Activated CD4-positive, alpha-beta T cell treated with anti-CD3 and anti-CD28 coated beads for 36 hours (primary cell): ENCODE measurements around the gene FNDC5. TPM values are rescaled to one million over a fixed set of nuclear protein-coding genes. Genes with fewer than 3 reads are reported as not detected.

ENCODE experiments used
- ATAC-seq: fragments of 200-7000 bp; cut with Tn5 transposase; one replicate; pipeline ENCODE4 v1.10.0; 2021; ENCODE audit warnings: mild to moderate bottlenecking, moderate library complexity
- CTCF ChIA-PET: fragments of 350-600 bp; sonication (Branson Sonifier 250); formaldehyde crosslinking; loops from one replicate; lab custom pipeline; 2021; ENCODE audit warnings: antibody characterized with exemption; lab: Charles Lee
- POLR2A ChIA-PET: fragments of 350-600 bp; sonication (Branson Sonifier 250); formaldehyde crosslinking; loops from one replicate; lab custom pipeline; 2021; ENCODE audit warnings: antibody characterized with exemption, inconsistent platforms; lab: Charles Lee
- DNase-seq: peaks from one replicate; pipeline ENCODE4 v3.0.0-alpha.2; 2020
- H3K27ac Mint-ChIP-seq: one replicate; pipeline ENCODE4 v1.8.0; 2021; ENCODE audit warnings: mixed read lengths
- H3K27me3 Mint-ChIP-seq: one replicate; pipeline ENCODE4 v1.8.0; 2021; ENCODE audit warnings: mixed read lengths
- H3K36me3 Mint-ChIP-seq: one replicate; pipeline ENCODE4 v1.8.0; 2021; ENCODE audit warnings: low read depth, mixed read lengths
- H3K4me1 Mint-ChIP-seq: one replicate; pipeline ENCODE4 v1.8.0; 2021; ENCODE audit warnings: mixed read lengths
- H3K4me3 Mint-ChIP-seq: one replicate; pipeline ENCODE4 v1.8.0; 2021; ENCODE audit warnings: mild to moderate bottlenecking, moderate library complexity, mixed read lengths
- H3K9me3 Mint-ChIP-seq: one replicate; pipeline ENCODE4 v1.8.0; 2021; ENCODE audit warnings: low read depth, mixed read lengths
- intact Hi-C, 2 experiments: fragments of 100-400 bp; cut with DNase I in 1 of 2; cut with micrococcal nuclease in 1 of 2; formaldehyde crosslinking; loops; one replicate each; pipeline versions ENCODE4 v1.14.2 to v1.15.1; 2022 to 2024; cut with DNase I, micrococcal nuclease
- total RNA-seq, 2 experiments: library from RNA; stranded (reverse); gene quantifications; one replicate each; pipeline ENCODE4 v1.2.3, GENCODE V29; 2021

The FNDC5 gene
- total RNA-seq, 2 experiments from 2014 or later, result not detected

DNA sequence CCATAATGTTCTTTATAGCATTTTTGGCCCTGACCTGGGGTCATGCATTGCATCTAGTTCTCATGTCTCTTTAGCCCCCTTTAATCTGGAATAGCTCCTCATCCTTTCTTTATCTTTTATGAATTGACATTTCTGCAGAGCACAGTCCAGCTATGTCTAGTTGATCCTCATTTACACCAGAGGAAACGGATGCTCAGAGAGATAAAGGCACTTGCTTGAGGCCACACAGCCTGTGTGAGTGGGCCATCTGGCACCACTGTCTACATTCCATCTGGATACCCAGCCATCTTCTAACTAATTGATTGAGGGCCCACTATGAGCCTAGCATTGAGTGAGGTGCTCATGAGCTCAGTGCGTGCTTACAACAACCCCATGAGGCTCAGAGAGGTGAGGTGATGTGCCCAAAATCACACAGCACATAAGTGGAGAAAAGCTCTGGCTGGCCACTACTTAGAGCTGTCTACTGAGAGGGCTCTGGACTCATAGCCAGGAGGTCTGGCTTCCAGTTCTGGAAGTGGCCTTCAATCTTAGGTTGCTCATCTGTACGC is 19.1 kb upstream of the FNDC5 start:
- peaks cover 57% of the 10 kb centered on the region for H3K27me3 Mint-ChIP-seq
- no peaks in the 10 kb centered on the region for H3K9me3 Mint-ChIP-seq
- H3K4me1 Mint-ChIP-seq, result peaks cover 3% of the 10 kb centered on the region
- H3K36me3 Mint-ChIP-seq, result no peaks in the 10 kb centered on the region
- ChIA-PET CTCF (interaction anchor here (0.6 to 5.4 kb wide), 4 partner anchors 14 to 1709 kb away, joined by 3 to 33 read pairs (median 4); no protein-coding TSS in a partner anchor), POLR2A (no interaction called here)
- H3K27ac Mint-ChIP-seq, result no peak overlapping the region
- no peak for ATAC-seq
- H3K4me3 Mint-ChIP-seq, result no peak overlapping the region
- intact Hi-C loops, result loop anchor here in 1 of 2 experiments (5.0 kb wide), 1 partner anchor 37 kb away; no protein-coding TSS in a partner anchor
- no peak for DNase-seq

DNA sequence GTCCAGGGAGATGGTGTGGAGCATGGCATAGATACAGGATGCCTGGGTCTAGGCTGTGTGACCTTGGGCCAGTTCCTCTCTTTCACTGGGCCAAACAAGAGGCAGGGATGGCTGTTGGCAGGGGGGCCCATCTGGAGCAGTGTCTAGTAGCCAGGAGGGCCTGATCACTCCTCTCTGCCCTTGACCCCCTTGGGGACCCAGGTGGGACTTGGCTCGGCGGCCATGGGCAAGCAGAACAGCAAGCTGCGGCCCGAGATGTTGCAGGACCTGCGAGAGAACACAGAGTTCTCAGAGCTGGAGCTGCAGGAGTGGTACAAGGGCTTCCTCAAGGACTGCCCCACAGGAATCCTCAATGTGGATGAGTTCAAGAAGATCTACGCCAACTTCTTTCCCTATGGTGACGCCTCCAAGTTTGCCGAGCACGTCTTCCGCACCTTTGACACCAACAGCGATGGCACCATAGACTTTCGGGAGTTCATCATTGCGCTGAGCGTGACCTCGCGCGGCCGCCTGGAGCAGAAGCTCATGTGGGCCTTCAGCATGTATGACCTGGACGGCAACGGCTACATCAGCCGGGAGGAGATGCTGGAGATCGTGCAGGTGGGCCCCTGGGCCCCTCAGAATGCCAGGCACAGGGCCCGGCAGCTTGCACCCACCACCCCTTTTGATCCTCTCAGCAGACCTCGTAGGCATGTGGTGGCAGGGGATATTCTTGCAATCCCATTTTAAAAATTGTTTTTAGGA is 18.1 kb upstream of the FNDC5 start:
- no peaks in the 10 kb centered on the region for H3K36me3 Mint-ChIP-seq

DNA sequence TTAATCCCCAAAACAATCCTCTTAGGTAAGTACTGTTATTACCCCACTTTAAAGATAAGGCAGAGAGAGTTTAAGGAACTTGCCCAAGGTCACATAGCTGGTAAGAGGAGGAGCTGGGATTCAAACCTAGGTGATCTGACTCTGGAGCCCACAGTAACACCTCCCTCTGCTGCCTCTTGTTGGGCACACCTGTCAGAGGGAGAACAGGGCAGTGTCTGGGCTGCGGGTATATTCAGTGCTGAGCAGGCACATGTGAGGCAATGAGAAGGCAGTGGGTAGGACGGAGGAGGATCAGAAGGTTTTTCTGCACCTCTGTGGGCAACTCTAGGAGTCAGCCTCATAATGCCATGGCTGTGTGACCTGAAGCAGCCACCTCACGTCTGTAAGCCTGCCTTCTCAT is 17.4 kb upstream of the FNDC5 start:
- ATAC-seq, result no peak
- no peaks in the 10 kb centered on the region for H3K9me3 Mint-ChIP-seq

More for the DNA sequence above, 18.1 kb upstream of the FNDC5 start:
- Mint-ChIP-seq H3K4me1 (peaks cover 3% of the 10 kb centered on the region), H3K4me3 (no peak overlapping the region), H3K27ac (no peak overlapping the region), H3K9me3 (no peaks in the 10 kb centered on the region), H3K27me3 (peaks cover 62% of the 10 kb centered on the region)
- DNase-seq, result no peak
- POLR2A ChIA-PET, result no interaction called here
- no peak for ATAC-seq
- intact Hi-C loops, result loop anchor here in 1 of 2 experiments (5.0 kb wide), 1 partner anchor 38 kb away; no protein-coding TSS in a partner anchor
- CTCF ChIA-PET, result interaction anchor here (0.6 to 5.4 kb wide), 4 partner anchors 13 to 109 kb away, joined by 3 to 33 read pairs (median 3); no protein-coding TSS in a partner anchor

DNA sequence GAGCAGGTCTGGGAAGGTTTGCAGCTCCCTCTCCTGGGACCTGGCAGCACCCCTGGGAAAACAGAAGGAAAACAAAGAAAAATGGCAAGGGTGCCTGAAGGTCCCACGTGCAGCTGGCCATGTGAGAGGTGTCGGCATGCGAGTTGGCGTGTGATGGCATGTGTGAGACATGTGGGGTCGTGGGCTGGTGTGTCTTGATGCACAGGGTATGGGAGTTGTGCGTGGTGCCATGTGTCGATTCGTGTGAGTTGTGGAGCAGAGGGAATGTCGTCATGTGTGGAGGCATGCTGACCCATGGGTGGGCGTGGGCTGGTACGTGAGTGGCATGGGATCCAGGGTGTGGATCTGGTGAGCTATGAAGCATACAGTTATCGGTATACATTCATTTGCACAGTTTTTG is 16.9 kb upstream of the FNDC5 start:
- POLR2A ChIA-PET, result no interaction called here
- no peak overlapping the region for H3K4me3 Mint-ChIP-seq
- H3K27me3 Mint-ChIP-seq, result peaks cover 62% of the 10 kb centered on the region
- intact Hi-C loops, result loop anchor here in 1 of 2 experiments (5.0 kb wide), 1 partner anchor 40 kb away; no protein-coding TSS in a partner anchor
- ATAC-seq (no peak), DNase-seq (no peak)
- H3K9me3 Mint-ChIP-seq, result no peaks in the 10 kb centered on the region
- CTCF ChIA-PET, result interaction anchor here (1.2 to 3.3 kb wide), 3 partner anchors 11 to 108 kb away, joined by 3 to 11 read pairs (median 10); no protein-coding TSS in a partner anchor
- peaks cover 2% of the 10 kb centered on the region for H3K4me1 Mint-ChIP-seq
- no peak overlapping the region for H3K27ac Mint-ChIP-seq
- H3K36me3 Mint-ChIP-seq, result no peaks in the 10 kb centered on the region

More for the DNA sequence above, 17.4 kb upstream of the FNDC5 start:
- POLR2A ChIA-PET, result no interaction called here
- intact Hi-C loops, result loop anchor here in 1 of 2 experiments (5.0 kb wide), 1 partner anchor 39 kb away; no protein-coding TSS in a partner anchor
- Mint-ChIP-seq H3K36me3 (no peaks in the 10 kb centered on the region), H3K27ac (no peak overlapping the region), H3K4me3 (no peak overlapping the region), H3K27me3 (peaks cover 64% of the 10 kb centered on the region), H3K4me1 (peaks cover 3% of the 10 kb centered on the region)
- CTCF ChIA-PET, result interaction anchor here (1.2 kb wide), 1 partner anchor 109 kb away, joined by 3 read pairs; no protein-coding TSS in a partner anchor
- no peak for DNase-seq

DNA sequence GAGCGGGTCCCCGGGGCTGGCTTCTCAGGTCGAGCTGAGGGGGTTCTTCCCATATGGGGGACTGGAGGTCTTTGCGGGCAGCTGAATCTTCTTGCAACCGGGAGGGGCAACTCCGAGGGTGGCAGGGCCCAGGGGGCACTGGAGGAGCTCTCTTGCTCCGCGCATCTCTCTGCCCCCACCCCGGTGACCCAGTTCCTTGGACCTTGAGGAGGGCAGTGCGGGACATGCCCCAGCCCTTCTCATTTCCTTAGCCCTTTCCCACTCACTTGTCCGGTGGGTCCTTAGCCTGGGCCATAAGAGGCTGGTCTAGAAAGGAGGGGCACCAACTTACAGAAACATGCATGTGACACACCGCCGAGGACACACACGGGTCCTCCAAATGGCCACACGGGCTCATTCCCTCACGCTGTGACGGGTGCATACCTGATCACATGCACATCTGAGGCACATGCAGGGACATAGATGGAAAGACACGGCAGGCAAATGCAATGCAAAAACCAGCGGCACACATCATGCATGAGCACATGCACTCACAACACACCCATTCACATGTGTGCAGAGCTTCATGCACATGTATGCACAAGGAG is 16.2 kb upstream of the FNDC5 start:
- no peak for DNase-seq
- POLR2A ChIA-PET, result no interaction called here
- no peak for ATAC-seq
- CTCF ChIA-PET, result interaction anchor here (0.5 to 3.3 kb wide), 5 partner anchors 11 to 50 kb away, joined by 3 to 11 read pairs (median 4); no protein-coding TSS in a partner anchor
- Mint-ChIP-seq H3K27me3 (peaks cover 55% of the 10 kb centered on the region), H3K9me3 (no peaks in the 10 kb centered on the region), H3K4me3 (no peak overlapping the region), H3K36me3 (no peaks in the 10 kb centered on the region), H3K27ac (no peak overlapping the region), H3K4me1 (no peaks in the 10 kb centered on the region)
- intact Hi-C loops, result loop anchor here in 1 of 2 experiments (5.0 kb wide), 1 partner anchor 40 kb away; no protein-coding TSS in a partner anchor

DNA sequence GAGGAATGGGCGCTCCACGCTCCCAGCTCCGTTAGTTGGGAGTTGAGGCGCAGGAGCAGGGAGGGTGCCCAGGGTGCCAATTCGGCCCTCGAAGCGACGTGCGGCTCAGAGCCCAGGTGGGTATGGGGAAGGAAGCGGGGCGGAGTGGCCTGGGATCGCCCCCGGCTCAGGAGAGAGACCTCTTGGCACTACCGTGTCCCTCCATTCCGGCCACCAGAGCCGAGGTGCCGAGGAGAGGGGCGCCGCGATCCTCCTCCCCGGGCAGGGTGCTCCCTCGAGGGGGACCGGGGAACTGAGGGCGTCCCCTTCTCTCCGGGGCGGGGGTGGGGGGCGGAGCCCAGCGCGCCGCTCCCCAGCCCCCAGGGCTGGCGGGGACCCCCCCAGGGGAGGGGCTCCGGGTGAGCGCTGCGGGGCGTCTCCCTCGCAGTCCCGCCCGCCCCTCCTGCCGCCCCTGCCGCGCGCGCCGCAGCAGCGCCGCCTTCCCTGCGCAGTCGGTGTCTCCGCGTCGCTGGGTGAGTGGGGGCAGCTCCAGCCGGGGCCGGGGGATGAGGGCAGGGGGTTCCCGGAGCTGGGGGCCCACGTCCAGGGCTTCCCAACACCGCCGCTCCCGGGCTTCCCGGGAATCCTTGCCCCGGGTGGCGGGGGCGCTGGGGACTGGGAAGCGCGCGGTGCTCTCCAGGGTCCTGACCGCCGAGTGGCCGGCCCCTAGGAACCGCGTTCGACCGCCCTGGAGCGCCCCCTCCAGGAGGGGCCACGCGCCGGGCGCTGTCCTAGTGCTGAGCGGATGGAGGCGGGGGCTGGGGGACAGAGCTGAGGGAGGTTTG is 15.5 kb upstream of the FNDC5 start, which contains the start of gene HPCA:
Gene HPCA (plus strand): TSS at position 488 of the 824 bp plus-strand sequence. CDS start 2,408 bp downstream, outside the sequence.
- H3K4me3 Mint-ChIP-seq, result no peak within 1 kb of the TSS
- no peaks in the 10 kb centered on the region for H3K9me3 Mint-ChIP-seq
- H3K27ac Mint-ChIP-seq, result no peak within 1 kb of the TSS
- peaks cover 48% of the 10 kb centered on the region for H3K27me3 Mint-ChIP-seq
- intact Hi-C loops, result loop anchor here in 1 of 2 experiments (5.0 kb wide), 1 partner anchor 41 kb away; no protein-coding TSS in a partner anchor
- DNase-seq (peak; percentile 76), ATAC-seq (peak; percentile 83)
- H3K36me3 Mint-ChIP-seq, result no peaks in the 10 kb centered on the region
- ChIA-PET POLR2A (no interaction called here), CTCF (interaction anchor here (0.7 to 3.3 kb wide), 5 partner anchors 9 to 40 kb away, joined by 3 to 11 read pairs (median 4); no protein-coding TSS in a partner anchor)
- no peaks in the 10 kb centered on the region for H3K4me1 Mint-ChIP-seq

DNA sequence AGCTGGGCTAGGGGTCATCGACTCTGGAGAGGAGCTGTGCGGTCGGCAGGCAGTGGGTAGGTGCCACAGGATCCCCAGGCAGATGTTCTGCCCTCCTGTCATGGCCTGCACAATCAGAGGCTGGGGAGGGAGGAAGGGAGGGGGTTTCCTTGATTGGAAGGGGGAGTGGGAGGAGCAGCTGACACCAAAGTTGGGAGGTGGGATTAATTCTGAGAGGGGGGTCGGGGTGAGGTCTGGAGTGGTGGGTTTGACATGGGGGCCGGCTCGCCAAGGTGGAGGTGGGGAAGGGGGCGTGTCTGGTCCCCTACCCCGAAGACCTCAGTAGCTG is 14.9 kb upstream of the FNDC5 start:
- CTCF ChIA-PET, result interaction anchor here (0.7 to 3.3 kb wide), 3 partner anchors 10 to 13 kb away, joined by 3 to 11 read pairs (median 10); no protein-coding TSS in a partner anchor
- peaks cover 47% of the 10 kb centered on the region for H3K27me3 Mint-ChIP-seq
- H3K4me1 Mint-ChIP-seq, result no peaks in the 10 kb centered on the region
- no peaks in the 10 kb centered on the region for H3K9me3 Mint-ChIP-seq
- H3K4me3 Mint-ChIP-seq, result no peak overlapping the region
- no peak for DNase-seq
- intact Hi-C loops, result loop anchor here in 1 of 2 experiments (5.0 kb wide), 1 partner anchor 42 kb away; no protein-coding TSS in a partner anchor
- no peak overlapping the region for H3K27ac Mint-ChIP-seq
- POLR2A ChIA-PET, result no interaction called here
- no peak for ATAC-seq
- no peaks in the 10 kb centered on the region for H3K36me3 Mint-ChIP-seq

DNA sequence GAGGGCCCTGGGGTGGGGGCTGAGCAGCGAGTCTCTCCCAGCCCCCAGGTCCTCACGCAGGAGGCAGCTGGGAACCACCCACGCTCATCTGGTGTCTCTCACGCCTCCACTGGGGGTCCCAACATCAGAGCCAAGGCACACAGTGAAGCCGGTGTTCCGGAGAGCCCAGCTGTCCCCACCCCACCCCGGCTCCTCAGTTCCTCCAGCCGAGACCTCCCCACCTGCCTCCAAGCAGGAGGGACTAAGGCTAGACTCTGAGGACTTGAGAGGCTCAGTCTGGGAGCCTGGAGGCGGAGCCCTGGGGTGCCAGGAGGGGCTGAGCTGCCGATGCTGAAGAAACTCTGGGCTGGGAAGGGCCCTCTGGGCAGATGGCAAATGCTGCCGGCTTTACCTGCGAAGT is 14.0 kb upstream of the FNDC5 start:
- no peaks in the 10 kb centered on the region for H3K36me3 Mint-ChIP-seq
- no peak overlapping the region for H3K27ac Mint-ChIP-seq
- ChIA-PET CTCF (interaction anchor here (3.3 kb wide), 1 partner anchor 9 kb away, joined by 11 read pairs; no protein-coding TSS in a partner anchor), POLR2A (interaction anchor here (0.6 kb wide), 1 partner anchor 14 kb away, joined by 3 read pairs; no protein-coding TSS in a partner anchor)
- H3K9me3 Mint-ChIP-seq, result no peaks in the 10 kb centered on the region
- H3K27me3 Mint-ChIP-seq, result peaks cover 43% of the 10 kb centered on the region
- no peak overlapping the region for H3K4me3 Mint-ChIP-seq
- DNase-seq (no peak), ATAC-seq (no peak)
- intact Hi-C loops, result loop anchor here in 1 of 2 experiments (5.0 kb wide), 1 partner anchor 43 kb away; no protein-coding TSS in a partner anchor
- H3K4me1 Mint-ChIP-seq, result no peaks in the 10 kb centered on the region

DNA sequence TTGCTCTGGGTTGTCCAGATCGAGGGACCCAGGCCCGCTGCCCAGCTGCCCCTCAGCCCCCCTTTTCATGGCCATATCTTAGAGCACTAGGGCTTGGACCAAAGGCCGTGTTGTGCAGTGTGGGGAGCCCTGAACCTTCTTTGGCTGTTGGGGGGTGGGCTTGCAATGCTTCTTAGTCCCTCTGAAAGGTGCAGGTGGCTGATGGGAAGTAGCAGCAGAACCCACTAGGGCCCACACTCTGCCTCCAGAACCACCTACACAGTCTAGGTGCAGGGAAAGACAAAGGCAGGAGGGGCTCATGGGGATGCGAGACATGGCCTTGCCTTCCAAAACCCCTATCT is 13.3 kb upstream of the FNDC5 start:
- CTCF ChIA-PET, result no interaction called here
- no peaks in the 10 kb centered on the region for H3K4me1 Mint-ChIP-seq
- no peak for ATAC-seq
- POLR2A ChIA-PET, result no interaction called here
- H3K36me3 Mint-ChIP-seq, result no peaks in the 10 kb centered on the region
- intact Hi-C loops, result no loop called here
- no peak overlapping the region for H3K27ac Mint-ChIP-seq
- no peak overlapping the region for H3K4me3 Mint-ChIP-seq
- peaks cover 38% of the 10 kb centered on the region for H3K27me3 Mint-ChIP-seq
- H3K9me3 Mint-ChIP-seq, result no peaks in the 10 kb centered on the region
- DNase-seq, result no peak

DNA sequence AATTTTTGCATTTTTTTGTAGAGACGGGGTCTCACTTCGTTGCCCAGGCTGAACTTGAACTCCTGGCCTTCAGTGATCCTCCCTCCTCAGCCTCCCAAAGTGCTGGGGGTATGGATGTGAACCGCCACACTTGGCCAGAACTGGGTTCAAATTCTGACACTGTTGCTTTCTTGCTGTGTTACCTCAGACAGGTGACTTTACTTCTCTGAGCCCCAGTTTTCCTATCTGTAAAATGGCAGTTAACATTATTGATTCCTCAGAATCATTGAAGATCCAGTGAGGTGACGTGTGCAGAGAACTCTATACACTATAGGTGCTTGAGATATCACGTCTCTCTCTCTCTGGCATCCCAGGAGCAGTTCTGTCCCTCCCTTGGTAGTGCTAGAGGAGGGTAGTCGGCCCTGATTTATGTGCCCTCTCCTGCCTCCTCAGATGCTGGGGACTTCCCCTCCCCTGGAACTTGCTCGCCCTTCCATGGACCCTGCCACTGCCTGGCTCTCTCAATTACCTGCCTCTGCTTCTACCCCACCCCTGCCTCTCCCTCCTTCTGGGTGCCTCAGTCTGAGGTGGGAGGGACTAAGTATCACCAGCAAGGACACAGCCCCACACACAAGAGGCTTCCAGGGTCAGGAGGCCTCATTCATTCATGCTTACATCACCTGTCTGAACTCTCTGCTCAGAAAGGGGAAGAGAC is 12.8 kb upstream of the FNDC5 start:
- H3K27me3 Mint-ChIP-seq, result peaks cover 36% of the 10 kb centered on the region
- DNase-seq, result no peak
- H3K27ac Mint-ChIP-seq, result no peak overlapping the region
- no peaks in the 10 kb centered on the region for H3K36me3 Mint-ChIP-seq
- H3K4me1 Mint-ChIP-seq, result no peaks in the 10 kb centered on the region
- no peaks in the 10 kb centered on the region for H3K9me3 Mint-ChIP-seq
- POLR2A ChIA-PET, result no interaction called here
- CTCF ChIA-PET, result no interaction called here
- intact Hi-C loops, result no loop called here
- no peak overlapping the region for H3K4me3 Mint-ChIP-seq
- no peak for ATAC-seq
